Measurements from ENCODE around the gene BRAP. TPM values are rescaled to one million over a fixed set of nuclear protein-coding genes. Genes with fewer than 3 reads are reported as not detected.

Gene BRAP
- total and polyA plus RNA-seq, 10 of the 15 experiments (the other 5 are each of a cell fraction or from before 2014, with no cell fraction given) = 2.3 to 28.2 (median 17.8) TPM

- TF ChIP-seq SIX5 (IDR thresholded peaks at IDR 0.05; ENCODE audit: low read depth, low read length, severe bottlenecking) = no peak
- no peak for TF ChIP-seq PML (IDR thresholded peaks at IDR 0.05; ENCODE audit: low read length)
- no peak for TF ChIP-seq CEBPZ (IDR thresholded peaks at IDR 0.05; ENCODE audit: low read depth, low read length)
- no peak for TF ChIP-seq CHD1 (IDR thresholded peaks at IDR 0.05; ENCODE audit: low read depth, low read length)
- no peak for TF ChIP-seq RCOR1 (conservative IDR thresholded peaks at IDR 0.05; ENCODE audit: low read depth, low read length)
- TF ChIP-seq ELK1 (IDR thresholded peaks at IDR 0.05; ENCODE audit: low read depth, low read length) = no peak
- no peak for TF ChIP-seq ZBTB11 (CRISPR knock-in tag; IDR thresholded peaks at IDR 0.05)
Observed at GRCh38 chr12:111606767-111607230, 79.0 kb downstream of the BRAP start (continued).

All from GM12878 (cell line).